Upper lobe of right lung (tissue), 1 donor: Measurements from ENCODE around the gene SNF8. TPM values are rescaled to one million over a fixed set of nuclear protein-coding genes. Genes with fewer than 3 reads are reported as not detected.

Source experiments
- ATAC-seq: fragments of 200-7000 bp; cut with Tn5 transposase; one replicate; pipeline ENCODE4 v1.9.1; 2020; ENCODE audit warnings: mild to moderate bottlenecking, moderate library complexity
- DNase-seq: peaks from one replicate; pipeline ENCODE4 v3.0.0-alpha.2; 2020
- H3K27ac ChIP-seq: fragments of 200-600 bp; one replicate; pipeline ENCODE4 v1.8.0; 2022
- H3K27me3 ChIP-seq: fragments of 200-600 bp; one replicate; pipeline ENCODE4 v1.8.0; 2022; ENCODE audit warnings: mild to moderate bottlenecking
- H3K36me3 ChIP-seq: fragments of 200-600 bp; one replicate; pipeline ENCODE4 v1.8.0; 2022
- H3K4me1 ChIP-seq: fragments of 200-600 bp; one replicate; pipeline ENCODE4 v1.8.0; 2022
- H3K4me3 ChIP-seq: fragments of 200-600 bp; one replicate; pipeline ENCODE4 v1.8.0; 2022; ENCODE audit warnings: mild to moderate bottlenecking
- H3K9me3 ChIP-seq: fragments of 200-600 bp; one replicate; pipeline ENCODE4 v1.8.0; 2022
- CTCF ChIP-seq: fragments of 200-600 bp; IDR thresholded peaks from one replicate; pipeline ENCODE4 v1.8.0; 2022; ENCODE audit warnings: antibody characterized with exemption
- intact Hi-C: fragments of 100-400 bp; cut with DNase I; formaldehyde crosslinking; loops from one replicate; pipeline ENCODE4 v1.11.0; 2022
- total RNA-seq: library from RNA; stranded (reverse); fragmentation: NEBNext Ultra II Directional; extraction: Animal tissue kit (Norgen Biotek cat#: 25700); gene quantifications from one replicate; pipeline ENCODE4 v1.2.1, GENCODE V29; 2021
- donor health status: DM: no; HTN: yes; CAD: no; lungs with severe emphysema.

Gene SNF8
- total RNA-seq, 1 donor from 2014 or later, result 78.0 TPM

DNA sequence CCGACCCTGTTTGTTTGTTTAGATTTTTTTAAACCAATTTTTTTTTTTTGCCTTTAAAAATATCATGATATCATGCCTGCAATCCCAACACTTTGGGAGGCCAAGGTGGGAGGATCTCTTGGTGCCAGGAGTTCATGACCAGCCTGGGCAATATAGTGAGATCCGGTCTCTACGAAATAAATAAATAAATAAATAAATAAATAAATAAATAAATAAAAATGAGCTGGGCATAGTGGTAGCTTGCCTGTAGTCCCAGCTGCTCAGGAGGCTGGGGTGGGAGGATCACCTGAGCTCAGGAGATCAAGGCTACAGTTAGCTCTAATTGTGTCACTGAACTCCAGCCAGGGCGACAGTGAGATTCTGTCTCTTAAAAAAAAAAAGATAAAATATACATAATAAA is 44.5 kb upstream of the SNF8 start:
- Histone ChIP-seq H3K4me3 (no peak overlapping the region), H3K36me3 (no peaks in the 10 kb centered on the region), H3K27me3 (peaks cover 96% of the 10 kb centered on the region), H3K27ac (no peak overlapping the region), H3K4me1 (no peaks in the 10 kb centered on the region), H3K9me3 (no peaks in the 10 kb centered on the region)
- ATAC-seq (no peak), DNase-seq (no peak)
- intact Hi-C loops, result no loop called here
- no peak for TF ChIP-seq CTCF

GRCh38 chr17:48985436-48986245 is 41.0 kb upstream of the SNF8 start:
- peak; percentile 27 for DNase-seq
- H3K4me1 ChIP-seq, result no peaks in the 10 kb centered on the region
- H3K9me3 ChIP-seq, result no peaks in the 10 kb centered on the region
- intact Hi-C loops, result no loop called here
- no peak overlapping the region for H3K27ac ChIP-seq
- peaks cover 69% of the 10 kb centered on the region for H3K27me3 ChIP-seq
- H3K4me3 ChIP-seq, result no peak overlapping the region
- TF ChIP-seq CTCF, result no peak
- no peak for ATAC-seq
- H3K36me3 ChIP-seq, result no peaks in the 10 kb centered on the region

GRCh38 chr17:48981927-48982539 is 37.4 kb upstream of the SNF8 start:
- no peak for ATAC-seq
- H3K27me3 ChIP-seq, result peaks cover 34% of the 10 kb centered on the region

DNA sequence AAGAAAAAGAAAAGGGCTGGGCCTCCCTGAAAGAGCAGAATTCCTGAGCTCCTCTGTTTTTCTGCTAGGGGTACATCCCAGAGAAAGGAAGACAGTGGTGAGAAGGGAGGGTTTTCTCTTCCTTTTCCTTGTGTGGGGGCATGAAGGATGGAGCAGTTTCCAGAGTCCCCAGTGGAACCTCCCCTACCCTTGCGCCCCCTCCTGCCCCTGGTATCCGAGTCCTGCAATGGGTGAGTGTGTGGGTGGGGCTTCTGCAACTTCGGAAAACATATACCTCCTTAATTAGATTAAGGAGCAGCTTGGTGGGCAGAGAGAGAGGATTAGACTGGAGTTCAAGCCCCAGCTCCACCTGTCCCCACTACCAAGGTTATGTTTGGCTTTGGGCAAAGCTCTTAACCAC is 29.2 kb upstream of the SNF8 start:
- Histone ChIP-seq H3K27me3 (peaks cover 7% of the 10 kb centered on the region), H3K36me3 (no peaks in the 10 kb centered on the region), H3K4me3 (no peak overlapping the region), H3K4me1 (no peaks in the 10 kb centered on the region), H3K9me3 (no peaks in the 10 kb centered on the region), H3K27ac (no peak overlapping the region)
- no peak for ATAC-seq
- intact Hi-C loops, result no loop called here
- TF ChIP-seq CTCF, result no peak
- no peak for DNase-seq

More at GRCh38 chr17:48981927-48982539, 37.4 kb upstream of the SNF8 start:
- no peak for TF ChIP-seq CTCF
- no peaks in the 10 kb centered on the region for H3K9me3 ChIP-seq
- no peaks in the 10 kb centered on the region for H3K4me1 ChIP-seq
- intact Hi-C loops, result no loop called here
- no peak for DNase-seq
- H3K27ac ChIP-seq, result no peak overlapping the region
- H3K4me3 ChIP-seq, result no peak overlapping the region
- no peaks in the 10 kb centered on the region for H3K36me3 ChIP-seq

DNA sequence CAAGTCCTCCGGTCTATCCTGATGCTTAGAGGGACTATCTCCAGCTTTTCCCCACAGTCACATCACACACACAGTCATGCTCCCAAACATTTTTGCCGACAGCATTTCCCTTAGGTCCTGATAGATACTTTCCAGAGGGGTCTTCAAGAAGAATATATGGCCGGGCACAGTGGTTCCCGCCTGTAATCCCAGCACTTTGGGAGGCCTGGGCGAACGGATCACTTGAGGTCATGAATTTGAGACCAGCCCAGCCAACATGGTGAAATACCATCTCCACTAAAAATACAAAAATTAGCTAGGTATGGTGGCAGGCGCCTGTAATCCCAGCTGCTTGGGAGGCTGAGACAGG is 28.1 kb upstream of the SNF8 start:
- Histone ChIP-seq H3K27ac (no peak overlapping the region), H3K4me1 (no peaks in the 10 kb centered on the region), H3K4me3 (no peak overlapping the region), H3K27me3 (peaks cover 7% of the 10 kb centered on the region), H3K36me3 (no peaks in the 10 kb centered on the region), H3K9me3 (no peaks in the 10 kb centered on the region)
- ATAC-seq (no peak), DNase-seq (no peak)
- intact Hi-C loops, result no loop called here
- TF ChIP-seq CTCF, result no peak
